HK-2 (cell line): Measurements from ENCODE around the gene DIAPH1.

ENCODE experiments used
- DNase-seq: peaks from one replicate; pipeline ENCODE4 v3.0.0-alpha.2; 2018; ENCODE audit not compliant: unreplicated experiment

The DIAPH1 gene

DNA sequence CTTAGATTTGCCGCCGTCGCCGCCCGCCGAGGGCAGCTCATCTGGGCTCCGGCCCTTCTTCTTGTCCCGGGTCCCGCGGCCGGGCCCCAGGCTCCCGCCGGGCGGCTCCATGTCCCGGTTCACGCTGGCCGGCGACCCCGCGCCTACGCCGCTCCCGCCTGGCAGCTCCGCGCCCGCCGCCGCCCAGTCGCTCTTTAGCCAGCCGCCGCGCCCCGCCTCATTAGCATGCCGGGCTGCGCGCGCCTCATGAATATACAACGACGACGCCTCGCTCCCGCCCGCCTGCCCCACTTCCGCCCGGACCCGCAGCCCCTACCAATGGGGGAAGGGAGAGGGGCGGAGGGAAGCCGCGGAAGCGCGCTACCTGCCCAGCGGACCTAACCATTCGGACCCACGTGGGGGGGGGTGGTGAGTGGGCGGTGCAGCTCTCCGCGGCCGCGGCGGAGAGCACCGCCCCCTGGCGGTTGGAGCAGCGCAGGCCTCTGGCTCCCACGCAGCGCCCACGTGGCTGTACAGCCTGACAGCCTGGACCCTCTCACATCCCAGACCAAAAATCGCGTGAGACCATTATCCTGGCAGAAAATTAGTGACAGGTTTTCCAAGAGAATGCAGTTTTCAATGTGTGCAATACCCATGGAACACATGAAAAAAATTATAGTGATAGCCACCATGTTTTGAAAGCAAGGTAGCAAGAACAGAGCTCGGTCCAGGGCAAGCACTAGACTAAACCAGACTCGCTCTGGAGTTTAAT is at the start of gene DIAPH1:
TSS of gene DIAPH1 (minus strand) at position 197 of the 751 bp plus-strand sequence. CDS start at position 111, 86 bp downstream.
- peak; percentile 93 for DNase-seq

GRCh38 chr5:141665995-141666940 is 47.5 kb upstream of the DIAPH1 start:
- no peak for DNase-seq

DNA sequence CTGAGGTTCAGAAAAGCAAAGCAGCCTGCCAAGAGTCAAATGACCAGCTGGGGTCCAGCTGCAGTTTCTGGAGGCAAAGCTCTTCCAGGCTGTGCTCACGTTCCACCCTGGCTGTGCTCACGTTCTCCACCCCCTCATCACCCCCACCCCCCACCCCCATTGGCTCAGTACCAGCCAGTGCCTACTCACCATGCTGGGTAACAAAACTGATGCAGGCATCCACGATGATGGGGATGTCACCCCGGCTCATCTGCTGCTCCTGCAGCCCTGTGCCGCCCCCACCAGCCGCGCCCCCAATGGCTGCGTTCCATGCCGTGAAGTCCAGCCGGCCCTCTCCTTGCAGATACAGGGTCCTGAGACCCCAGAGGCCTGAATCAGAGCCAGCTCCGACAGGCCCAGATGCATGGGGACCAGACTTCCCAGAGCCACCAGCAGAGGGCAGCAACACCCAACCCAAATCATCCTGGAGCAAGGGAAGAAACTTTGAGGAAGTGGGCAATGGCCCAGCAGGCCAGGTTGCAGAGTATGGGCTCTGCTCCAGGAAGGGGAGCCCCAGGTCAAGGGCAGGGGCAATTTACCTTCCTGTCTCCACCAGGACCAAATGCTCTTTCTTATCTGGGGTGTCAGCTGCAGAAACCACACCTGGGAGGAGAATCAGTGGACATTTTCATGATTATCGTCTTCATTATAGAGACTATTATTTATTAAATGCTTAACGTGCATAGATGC is 46.1 kb upstream of the DIAPH1 start:
- DNase-seq = peak; percentile 68

- no peak for DNase-seq
Measured at GRCh38 chr5:141663506-141663905, 44.7 kb upstream of the DIAPH1 start.

GRCh38 chr5:141662028-141662427 is 43.2 kb upstream of the DIAPH1 start:
- no peak for DNase-seq

GRCh38 chr5:141657937-141658545 is 39.2 kb upstream of the DIAPH1 start:
- DNase-seq = no peak

GRCh38 chr5:141657404-141657803 is 38.6 kb upstream of the DIAPH1 start:
- DNase-seq = no peak

- DNase-seq = no peak
Measured at GRCh38 chr5:141656396-141656795, 37.6 kb upstream of the DIAPH1 start.

GRCh38 chr5:141655020-141655419 is 36.2 kb upstream of the DIAPH1 start:
- DNase-seq = no peak

DNA sequence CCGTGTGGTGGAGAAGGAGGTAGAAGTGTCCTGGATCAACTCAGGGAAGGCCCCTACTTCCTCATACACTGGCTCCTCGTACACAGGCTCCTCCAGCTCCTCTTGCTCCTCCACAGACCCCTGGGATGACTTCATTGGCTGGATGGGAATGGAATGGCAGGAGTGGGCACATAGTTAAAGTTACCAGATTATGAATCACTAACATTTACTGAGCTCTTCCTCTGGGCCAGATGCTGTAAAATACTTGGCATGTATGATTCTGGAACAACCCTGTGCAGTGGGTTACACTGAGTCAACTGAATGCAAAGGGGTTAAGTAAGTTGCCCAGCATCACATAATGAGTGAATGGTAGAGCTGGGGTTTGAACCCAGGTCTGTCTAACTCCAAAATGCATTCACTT is 35.5 kb upstream of the DIAPH1 start:
- no peak for DNase-seq

DNA sequence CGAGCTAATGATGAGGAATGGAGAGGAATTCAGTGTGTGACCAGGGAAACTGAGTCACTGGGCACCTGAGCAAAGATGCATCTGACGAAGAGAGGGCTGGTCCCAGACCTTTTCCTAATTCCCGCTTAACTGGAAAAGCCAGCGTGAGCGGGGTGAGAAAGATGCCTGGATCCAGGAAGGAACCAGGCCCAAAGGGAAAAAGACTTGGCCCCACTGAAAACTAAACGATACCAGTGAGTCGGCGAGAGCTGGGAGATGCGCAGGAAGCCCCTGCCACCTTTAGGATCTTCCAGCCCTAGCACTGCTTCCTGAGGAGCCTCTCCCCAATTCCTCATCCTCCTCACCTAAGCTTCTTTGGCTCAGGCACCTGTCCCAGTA is 32.9 kb upstream of the DIAPH1 start:
- no peak for DNase-seq

DNA sequence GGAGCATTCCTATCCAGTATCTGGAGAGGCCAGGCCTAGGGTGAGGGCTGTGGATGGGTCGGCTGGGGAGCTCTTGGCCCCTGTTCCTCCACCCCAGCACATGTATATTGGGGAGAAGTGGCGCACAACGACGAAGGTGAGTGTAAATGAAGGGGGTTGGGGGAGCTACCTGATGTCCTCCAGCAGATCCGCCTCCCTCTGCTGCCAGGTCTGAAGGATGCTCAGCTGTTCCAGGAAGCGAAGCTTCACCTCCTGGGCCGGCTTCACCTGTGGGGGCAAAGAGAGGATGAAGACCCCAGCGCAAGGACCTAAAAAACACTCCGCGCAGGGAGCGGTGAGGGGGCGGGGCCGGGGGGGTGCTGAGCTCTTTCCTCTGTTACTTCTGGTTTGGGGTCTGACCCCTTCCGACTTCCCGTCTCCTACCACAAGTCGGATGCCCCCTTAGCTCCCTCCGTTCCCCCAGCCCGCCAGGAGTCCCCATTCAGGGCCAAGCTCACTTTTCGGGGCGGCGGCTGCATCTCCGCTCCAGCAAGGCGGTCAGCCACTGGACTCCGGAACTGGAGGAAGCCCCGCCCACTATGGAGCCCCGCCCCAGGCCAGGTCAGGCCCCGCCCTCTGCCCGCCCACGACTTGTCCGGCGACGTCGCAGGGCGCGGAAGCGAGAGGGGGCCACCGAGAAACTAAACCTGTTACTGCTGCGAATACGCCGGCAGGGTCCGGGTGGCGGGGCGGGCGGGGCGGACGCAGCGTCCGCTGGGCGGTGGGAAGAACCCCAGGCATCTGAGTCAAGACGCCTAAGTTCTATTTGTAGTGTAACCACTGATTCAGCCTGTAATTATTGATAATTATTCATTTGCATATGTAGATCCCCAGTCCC is 32.3 kb upstream of the DIAPH1 start, which contains the start of gene FCHSD1:
TSS of gene FCHSD1 (minus strand) at position 568 of the 877 bp plus-strand sequence. CDS start at position 518, 50 bp downstream.
- DNase-seq = peak; percentile 84

GRCh38 chr5:141649972-141650371 is 31.2 kb upstream of the DIAPH1 start:
- DNase-seq = no peak

DNA sequence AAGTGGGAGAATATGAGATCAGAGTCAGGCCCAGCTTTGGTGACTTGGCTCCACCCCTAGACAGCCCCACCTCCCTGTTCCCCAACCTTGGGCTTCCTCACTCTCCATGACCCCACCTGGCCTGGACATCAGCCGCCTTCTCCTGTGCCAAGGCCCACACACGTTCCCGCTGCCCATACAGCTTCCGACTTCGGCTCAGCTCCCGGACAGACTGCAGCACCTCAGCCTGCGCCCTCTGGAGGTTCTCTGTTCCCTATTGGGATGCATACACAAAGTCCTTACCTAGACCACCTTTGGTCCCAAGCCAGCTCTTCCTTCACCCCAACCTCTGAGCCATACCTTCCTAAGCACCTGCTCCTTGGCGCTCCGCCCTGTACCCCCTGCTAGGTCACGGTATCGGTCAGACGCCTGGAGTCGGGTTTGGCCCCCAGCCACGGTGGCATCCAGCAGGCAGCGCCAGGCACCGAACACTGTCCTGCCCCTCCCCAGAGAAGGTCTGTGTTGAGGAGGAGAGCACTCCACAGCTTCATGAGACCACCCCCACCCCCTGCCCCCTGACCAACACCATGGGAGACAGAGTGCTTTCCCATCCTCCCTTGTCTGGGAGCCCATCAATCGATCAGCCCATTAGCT is 30.4 kb upstream of the DIAPH1 start:
- no peak for DNase-seq

DNA sequence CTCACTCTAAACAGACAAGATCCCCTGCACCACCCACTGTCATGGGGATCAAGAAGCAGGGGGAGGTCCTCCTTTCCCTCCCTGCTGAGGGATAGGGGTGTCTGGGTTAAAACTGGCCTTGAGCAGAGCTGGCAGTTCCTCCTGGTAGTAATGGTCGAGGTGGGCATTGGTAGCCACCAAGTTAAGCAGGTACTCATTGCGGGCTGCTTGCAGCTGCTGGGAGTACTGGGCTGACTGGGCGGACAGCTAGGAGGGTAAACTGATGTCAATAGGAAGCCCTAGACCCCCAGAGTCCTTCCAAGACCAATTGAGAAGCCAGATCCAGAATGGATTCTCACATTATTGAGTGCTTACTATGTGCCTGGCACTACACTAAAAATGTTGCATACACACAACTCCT is 29.1 kb upstream of the DIAPH1 start:
- DNase-seq = no peak

DNA sequence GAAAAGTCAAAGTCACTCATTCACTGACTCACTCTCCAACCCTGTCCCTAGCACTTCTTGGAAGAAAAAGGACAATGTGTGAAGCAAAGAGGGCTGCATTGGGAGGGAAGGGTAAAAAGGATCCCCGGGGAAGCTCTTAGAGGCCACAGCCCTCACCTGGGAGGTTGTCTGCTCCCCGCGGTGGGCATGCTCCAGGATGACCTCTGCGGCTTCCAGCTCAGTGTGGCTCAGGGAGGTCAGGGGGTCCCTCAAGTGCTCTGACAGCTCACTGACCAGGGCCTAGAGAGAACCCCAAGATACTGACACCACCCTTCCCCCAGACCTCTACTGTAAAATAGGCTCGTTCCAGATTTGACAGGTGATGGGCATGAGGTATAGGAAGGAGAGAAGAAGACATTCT is 28.4 kb upstream of the DIAPH1 start:
- no peak for DNase-seq

DNA sequence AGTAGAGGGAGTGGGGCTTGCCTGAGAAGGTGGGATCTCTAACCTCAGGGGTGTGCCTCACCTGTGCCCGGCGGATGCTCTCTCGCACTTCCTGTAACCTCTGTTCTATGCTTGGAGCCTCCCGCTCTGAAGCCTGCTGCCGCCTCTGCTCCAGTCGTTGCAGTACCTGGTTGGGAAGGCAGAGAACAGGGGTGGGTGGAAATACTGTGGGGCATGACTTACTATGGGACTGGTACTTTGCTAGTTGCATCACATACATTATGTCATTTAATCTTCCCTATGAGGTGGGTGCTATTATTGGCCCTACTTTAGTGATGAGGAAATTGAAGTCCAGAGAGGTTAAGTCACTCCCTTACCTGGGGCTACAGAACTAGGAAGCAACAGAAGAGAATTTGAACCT is 27.2 kb upstream of the DIAPH1 start:
- no peak for DNase-seq

GRCh38 chr5:141641634-141642267 is 23.0 kb upstream of the DIAPH1 start:
- peak; percentile 28 for DNase-seq

GRCh38 chr5:141640698-141641097 is 21.9 kb upstream of the DIAPH1 start:
- no peak for DNase-seq

GRCh38 chr5:141640051-141640415 is 21.2 kb upstream of the DIAPH1 start:
- no peak for DNase-seq
